Activated naive CD4-positive, alpha-beta T cell treated with Interleukin-2 at 50 U/mL for 16 hours (primary cell): ENCODE data around the gene MT1A.
A peak's percentile ranks its signal among the peaks of the same experiment; 100 is the strongest.

Experiments used
- DNase-seq: peaks from one replicate; pipeline ENCODE4 v3.0.0-alpha.2; 2020

Gene MT1A

DNA sequence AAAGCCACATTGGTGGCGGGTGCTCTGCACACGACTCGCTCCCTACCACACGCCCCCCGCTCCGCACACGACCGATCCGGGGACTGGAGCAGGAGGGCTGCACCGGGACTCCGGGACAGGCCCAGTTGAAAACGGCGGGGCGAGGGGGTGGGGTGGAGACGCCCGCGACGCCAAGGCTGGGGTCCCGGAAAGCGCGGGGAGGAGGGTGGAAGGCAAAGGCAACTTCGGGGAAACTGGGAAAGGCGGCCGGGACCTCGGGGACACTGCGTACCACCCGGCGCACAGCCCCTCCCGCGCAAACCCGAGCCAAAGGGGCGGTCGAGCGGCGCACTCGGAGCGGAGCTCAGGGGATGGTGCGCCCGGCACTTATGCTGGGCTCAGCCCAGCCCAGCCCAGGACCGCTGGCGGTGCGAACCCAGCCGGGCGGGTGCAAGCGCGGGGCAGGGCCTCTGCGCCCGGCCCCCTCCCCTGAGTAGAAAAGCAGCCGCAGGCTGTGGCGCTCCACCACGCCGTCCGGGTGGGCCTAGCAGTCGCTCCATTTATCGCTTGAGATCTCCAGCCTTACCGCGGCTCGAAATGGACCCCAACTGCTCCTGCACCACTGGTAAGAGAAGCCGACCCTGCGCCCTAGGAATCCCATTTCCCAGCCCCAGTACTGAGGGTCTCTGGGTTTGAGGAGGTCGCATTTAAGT is 6.2 kb upstream of the MT1A start, which contains the start of gene MT1M:
Gene MT1M, plus strand, starts transcription at position 504 of the 692 bp plus-strand sequence. Its CDS starts 73 bp downstream, at position 577.
- DNase-seq: no peak

DNA sequence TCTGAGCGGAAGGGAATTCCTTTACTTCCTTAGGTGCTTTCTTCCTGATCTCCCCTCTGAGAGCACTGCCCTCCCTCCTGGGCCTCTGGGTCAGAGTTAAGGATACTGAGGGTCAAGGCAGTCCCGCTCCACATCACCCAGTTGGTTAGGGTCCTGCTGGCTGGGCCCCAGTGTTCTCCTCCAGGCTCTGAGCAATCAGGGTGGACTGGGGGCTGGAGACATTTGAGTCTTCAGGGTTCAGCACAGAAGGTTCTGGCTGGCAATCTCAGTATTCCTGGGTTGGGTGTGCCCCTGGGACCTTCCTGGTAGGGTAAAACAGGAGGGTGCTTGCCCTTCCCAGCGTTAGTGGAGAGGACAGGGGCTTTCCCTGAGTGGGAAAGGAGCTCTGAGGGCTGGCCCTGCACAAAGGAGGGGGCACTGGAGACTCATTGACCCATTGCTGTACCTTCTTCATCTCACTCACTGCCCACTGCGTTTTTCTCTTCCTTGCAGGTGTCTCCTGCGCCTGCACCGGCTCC is 5.6 kb upstream of the MT1A start:
- DNase-seq: no peak

DNA sequence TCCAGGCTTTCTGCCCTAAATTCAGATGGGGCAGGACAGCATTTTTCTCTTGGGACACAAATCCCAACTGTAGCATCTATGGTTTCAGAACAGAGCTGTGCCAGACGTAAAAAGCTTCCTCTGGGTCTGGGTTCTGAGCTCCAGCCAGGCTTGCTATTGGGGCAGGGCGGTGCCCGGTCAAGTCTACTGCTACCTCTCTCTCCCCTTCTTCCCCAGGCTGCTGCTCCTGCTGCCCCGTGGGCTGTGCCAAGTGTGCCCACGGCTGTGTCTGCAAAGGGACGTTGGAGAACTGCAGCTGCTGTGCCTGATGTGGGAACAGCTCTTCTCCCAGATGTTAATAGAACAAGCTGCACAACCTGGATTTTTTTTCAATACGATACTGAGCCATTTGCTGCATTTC is 4.9 kb upstream of the MT1A start:
- no peak for DNase-seq

DNA sequence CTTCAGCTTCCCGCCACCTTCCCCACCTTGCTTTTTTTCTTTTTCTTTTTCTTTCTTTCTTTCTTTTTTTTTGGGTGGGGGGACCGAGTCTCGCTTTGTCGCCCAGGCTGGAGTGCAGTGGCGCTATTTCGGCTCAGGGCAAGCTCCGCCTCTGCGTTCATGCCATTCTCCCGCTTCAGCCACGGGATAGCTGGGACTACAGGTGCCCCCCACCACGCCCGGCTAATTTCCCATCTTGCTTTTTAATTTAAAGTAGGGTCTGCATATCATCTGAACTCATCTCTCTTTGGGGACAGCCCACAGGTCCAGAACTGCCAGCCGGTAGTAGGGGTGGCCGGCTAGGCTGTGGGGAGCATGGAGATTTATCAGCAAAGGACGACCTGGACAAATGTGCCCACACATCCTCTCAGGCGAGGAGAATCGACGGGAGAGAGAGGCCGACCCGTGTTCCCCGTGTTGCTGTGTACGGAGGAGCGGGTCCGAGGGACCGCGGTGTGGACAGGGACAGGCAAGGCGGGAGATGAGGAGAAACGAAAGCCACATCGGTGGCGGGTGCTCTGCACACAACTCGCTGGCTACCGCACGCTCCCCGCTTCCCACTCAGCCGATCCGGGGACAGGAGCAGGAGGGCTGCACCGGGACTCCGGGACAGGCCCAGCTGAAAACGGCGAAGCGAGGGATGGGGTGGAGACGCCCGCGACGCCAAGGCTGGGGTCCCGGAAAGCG is 3.6 kb upstream of the MT1A start:
- DNase-seq: no peak

DNA sequence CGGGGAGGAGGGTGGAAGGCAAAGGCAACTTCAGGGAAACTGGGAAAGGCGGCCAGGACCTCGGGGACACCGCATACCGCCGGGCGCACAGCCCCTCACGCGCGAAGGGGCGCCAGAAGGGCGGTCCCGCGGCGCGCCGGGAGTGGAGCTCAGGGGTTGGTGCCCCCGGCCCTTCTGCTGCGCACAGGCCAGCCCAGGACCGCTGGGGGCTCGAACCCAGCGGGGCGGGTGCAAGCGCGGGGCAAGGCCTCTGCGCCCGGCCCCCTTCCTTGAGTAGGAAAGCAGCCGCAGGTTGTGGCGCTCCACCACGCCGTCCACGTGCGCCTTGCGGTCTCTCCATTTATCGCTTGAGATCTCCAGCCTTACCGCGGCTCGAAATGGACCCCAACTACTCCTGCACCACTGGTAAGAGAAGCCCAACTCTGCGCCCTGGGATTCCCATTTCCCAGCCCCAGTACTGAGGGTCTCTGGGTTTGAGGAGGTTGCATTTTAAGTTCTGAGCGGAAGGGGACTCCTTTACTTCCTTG is 3.0 kb upstream of the MT1A start:
- DNase-seq: no peak

DNA sequence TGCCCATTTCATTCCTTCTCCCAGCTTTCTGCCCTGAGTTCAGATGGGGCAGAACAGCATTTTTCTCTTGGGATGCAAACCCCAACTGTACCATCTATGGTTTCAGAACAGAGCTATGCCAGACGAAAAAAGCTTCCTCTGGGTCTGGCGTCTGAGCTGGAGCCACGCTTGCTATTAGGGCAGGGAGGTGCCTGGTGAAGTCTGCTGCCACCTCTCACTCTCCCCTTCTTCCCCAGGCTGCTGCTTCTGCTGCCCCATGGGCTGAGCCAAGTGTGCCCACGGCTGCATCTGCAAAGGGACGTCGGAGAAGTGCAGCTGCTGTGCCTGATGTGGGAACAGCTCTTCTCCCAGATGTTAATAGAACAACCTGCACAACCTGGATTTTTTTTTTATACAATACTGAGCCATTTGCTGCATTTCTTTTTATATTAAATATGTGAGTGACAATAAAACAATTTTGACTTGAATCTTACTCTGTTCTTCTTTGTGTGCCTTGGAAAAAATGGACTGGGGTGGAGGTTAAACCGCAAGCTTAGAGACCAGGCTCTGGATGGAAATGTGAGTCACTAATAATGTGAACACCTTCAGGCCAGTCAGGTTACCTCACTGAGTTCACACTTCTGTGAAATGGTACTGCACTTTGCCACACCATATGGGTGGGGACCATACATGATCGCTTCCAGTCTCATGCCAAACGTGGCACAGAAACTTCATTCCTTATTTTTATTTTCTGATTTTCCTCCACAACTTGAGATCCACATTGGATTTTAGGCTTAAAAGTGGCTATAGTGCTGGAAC is 1.7 kb upstream of the MT1A start:
- no peak for DNase-seq

DNA sequence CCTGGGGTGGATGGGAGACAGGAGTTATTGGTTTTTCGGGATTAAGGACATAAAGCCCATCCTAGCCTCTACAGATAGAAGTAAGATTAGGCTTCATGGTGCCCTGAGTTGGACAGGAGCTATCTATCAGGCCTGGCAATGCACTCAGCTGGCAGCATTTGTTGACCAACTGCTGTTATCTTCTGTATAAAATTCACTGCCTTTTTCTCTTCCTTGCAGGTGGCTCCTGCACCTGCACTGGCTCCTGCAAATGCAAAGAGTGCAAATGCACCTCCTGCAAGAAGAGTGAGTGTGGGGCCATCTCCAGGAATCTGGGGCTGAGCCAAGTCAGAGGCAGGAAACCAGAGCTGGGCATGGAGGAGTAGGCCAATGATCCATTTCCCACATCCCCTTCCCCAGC is 579 bp downstream of the MT1A start:
- no peak for DNase-seq

DNA sequence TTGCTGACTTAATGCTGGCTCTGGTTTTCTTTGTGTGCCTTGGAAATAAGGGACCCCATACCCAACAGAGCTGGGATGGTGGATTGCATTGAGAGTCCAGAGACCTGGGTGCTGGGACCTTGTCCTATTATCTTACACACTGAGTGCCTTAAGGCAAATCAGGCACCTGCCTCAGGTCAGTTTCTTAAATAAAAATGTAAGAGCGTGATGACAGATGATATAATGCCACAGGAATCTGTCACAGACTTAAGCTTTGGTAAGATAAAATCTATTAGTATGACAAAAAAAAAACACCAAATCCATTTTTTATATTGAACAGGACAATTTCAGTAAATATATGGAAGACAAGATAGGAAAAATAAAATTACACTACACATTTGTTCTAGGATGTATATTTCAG is 1.6 kb downstream of the MT1A start:
- no peak for DNase-seq

DNA sequence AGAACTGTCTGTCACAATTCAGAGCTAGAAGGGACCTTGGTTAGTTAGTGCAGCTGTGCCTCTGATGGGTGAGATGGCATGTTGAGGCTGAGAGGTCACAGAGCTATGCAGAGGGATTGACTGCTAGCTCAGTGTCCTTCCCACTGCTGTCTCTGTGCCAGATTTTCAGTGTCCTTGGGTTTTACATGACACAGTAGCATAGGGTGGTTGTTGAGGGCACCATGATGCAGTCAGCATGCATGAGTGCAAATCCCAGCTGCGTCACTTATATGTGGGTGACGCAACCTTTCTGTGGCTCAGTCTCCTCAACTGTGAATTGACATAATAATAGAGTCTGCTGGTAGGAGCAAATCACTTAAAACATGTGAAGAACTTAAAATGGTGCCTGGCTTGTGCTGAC is 2.7 kb downstream of the MT1A start:
- no peak for DNase-seq

DNA sequence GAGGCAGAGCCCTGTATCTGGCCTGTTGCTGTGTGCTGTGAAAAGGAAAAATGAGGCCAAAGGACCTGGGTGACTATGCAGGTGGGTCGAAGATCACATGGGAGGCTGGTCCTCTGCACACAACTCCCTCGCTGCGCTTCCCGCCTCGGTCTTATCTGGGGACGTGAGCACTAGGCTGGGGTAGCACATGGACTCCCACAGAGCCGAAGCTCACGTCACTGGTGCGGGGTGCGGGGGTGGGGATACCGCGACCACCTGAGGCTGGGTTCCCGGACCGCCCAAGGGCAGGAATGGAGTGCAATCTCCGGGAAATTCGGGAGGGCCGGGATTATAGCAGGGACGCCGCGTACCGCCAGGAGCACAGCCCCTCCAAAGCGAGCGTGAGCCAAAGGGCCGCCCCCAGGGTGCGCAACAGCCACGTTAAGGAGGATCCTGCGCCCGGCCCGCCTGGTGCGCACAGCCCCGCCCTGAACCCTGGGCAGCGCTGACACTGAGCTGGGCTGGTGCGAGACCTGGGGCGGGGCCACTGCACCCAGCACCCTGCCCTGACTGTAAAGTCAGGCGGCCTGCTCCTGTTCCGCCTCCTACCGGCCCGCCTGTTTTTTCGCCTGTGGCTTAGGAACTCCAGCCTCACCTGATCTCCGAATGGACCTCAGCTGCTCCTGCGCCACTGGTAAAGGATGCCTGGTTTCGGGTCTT is 4.8 kb downstream of the MT1A start:
- DNase-seq: peak; percentile 82

DNA sequence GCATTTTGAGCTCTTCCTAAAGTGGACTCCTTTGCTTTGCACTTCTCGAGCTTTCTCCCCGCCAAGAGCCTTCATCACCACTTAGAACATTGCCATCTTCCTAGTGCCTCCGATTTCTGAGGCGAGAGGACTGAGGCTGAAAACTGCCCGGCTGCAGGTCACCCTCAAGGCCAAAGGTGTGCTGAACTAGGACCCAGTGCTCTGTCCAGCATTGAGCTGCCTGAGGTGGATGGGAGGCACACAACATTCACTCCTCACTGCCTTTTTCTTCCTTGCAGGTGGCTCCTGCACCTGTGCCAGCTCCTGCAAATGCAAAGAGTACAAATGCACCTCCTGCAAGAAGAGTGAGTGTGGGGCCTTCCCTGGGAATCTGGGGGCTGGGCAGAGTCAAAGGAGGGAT is 5.4 kb downstream of the MT1A start:
- no peak for DNase-seq

DNA sequence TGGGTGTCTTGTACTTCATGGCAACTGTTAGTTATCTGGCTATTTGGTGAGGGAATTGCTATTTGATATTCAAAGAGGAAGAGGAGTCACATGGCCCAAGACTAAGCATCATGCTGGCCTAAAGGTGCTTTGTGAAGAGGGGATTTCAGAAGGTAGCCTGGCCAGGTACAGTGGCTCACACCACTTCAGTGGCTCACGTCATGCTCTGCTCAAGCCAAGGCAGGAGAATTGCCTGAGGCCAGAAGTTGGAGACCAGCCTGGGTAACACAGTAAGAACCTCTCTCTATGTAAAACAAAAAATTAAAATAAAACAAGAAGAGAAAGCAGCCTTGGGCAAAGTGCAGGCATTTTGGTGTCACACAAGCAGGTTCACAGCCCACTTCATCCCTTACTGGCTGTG is 6.8 kb downstream of the MT1A start:
- DNase-seq: no peak

DNA sequence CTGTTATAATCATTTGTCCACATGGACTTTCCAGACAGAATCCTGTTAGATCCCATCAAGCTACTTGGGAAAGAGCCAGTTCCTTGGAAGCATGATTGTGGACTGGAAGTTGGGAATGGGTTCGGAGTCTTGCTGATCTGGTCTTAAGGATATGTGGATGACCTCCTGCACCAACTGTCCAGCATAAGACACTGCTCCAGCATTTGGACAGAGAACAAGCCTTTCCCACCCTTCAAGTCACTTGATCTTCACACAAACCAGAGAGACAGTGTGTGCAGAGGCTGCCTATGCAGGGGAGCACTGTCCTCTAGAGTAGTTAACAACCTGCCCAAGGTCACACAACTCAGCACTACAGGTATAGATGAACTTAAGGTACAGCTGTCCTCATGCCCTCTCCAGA is 7.4 kb downstream of the MT1A start:
- no peak for DNase-seq

DNA sequence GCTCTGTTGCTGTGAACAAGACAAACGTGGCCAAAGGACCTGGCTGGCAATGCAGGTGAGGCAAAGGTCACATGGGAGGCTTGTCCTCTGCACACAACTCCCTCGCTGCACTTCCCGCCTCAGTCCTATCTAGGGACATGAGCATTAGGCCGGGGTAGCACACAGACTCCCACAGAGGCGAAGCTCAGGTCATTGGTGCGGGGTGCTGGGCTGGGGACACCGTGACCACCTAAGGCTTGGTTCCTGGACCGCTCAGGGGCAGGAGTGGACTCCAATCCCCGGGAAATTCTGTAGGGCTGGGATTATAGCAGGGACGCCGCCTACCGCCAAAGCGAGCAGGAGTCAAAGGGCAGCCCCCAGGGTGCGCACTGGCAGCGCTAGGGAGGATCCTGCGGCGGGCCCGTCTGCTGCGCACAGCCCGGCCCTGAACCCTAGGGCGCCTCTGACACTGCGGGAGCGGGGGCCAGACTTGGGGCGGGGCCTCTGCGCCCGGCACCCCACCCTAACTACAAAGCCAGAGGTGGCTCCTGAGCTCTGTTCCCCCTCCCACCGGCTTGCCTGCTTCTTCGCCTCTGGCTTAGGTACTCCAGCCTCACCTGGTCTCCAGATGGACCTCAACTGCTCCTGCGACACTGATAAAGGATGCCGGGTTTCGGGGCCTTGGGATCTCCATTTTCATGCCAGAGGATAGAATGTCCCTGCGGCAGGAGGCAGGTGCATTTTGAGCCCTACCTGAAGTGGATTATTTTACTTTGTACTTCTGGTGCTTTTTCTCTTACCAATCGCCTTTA is 9.4 kb downstream of the MT1A start:
- DNase-seq: no peak

DNA sequence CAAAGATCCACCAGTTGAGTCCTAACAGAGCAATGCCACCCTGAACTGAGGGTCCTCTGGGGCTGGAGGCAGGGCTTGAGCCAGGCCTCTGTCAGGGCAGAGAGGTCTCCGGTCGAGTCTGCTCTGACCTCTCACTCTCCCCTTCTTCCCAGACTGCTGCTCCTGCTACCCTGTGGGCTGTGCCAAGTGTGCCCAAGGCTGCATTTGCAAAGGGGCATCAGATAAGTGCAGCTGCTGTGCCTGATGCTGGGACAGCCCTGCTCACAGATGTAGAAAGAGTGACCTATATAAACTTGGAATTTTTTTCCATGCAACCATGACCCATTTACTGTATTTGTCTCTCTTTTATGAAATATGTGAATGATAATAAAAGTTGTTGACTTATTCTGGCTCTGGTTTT is 10.8 kb downstream of the MT1A start:
- DNase-seq: no peak

DNA sequence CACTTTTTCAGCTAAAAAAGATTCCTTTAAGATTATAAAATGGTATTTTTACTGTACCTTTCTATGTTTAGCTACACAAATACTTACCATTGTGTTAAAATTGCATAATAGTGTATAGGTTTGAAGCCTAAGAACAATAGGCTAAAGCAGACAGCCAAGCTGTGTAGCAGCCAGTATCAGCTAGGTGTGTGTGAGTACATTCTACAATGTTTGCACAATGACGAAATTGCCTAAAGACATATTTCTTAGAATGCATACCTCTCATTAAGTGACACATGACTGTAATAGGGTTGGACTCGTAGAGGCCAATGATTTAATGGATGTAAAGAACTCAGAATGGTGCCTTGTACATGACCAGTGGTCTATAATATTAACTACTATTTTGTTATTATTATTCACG is 11.4 kb downstream of the MT1A start:
- no peak for DNase-seq

DNA sequence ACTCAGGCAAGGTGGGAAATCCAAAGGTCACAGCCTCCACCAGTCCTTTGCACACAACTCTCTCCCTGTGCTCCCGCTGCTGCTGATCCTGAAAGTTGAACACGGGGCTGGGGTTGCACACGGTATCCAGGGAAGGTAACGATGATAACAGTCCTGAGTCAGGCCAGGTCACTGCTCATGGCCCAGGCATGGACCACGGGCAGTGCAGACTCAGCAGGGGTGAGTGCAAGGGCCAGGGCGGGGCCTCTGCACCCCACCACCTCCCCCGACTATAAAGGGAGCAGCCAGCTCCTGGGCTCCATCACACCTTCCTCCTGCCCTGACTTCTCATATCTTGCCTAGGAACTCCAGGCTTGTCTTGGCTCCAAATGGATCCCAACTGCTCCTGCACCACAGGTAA is 13.1 kb downstream of the MT1A start, which contains the start of gene MT1B:
Gene MT1B, plus strand, starts transcription at position 301 of the 400 bp plus-strand sequence. Its CDS starts 68 bp downstream, at position 369.
- DNase-seq: no peak

DNA sequence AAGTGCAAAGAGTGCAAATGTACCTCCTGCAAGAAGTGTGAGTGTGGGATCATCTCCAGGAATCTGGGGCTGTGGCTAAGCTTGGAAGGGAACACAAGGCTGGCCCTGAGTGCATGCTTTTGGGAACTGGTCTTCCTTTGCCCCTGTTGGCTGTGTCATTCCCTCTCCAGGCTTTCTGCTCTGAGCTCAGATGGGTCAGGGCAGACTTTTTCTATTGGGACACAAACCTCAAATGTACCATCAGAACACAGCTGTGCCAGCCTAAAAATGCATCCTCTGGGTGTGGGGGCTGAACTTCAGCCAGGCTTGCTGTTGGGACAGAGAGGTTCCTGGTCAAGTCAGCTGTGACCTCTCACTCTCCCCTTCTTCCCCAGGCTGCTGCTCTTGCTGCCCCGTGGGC is 14.1 kb downstream of the MT1A start:
- DNase-seq: no peak

DNA sequence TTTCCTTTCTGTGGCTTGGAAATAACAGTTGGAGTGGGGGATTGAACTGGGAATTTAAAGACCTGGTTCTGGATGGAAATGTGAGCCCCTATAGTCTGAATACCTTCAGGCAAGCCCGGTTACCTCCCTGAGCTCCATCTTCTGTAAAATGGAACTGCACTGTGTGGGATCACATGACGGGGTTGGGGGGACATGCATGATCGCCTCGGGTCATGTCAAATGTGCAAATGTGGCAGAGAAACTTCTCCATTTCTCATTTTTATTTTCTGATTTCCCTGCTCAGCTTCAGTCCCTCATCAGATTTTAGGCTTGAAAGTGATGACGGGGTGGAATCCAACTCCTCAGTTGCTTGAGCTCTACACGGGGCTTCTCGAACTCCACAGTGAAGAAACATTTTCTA is 14.8 kb downstream of the MT1A start:
- no peak for DNase-seq

DNA sequence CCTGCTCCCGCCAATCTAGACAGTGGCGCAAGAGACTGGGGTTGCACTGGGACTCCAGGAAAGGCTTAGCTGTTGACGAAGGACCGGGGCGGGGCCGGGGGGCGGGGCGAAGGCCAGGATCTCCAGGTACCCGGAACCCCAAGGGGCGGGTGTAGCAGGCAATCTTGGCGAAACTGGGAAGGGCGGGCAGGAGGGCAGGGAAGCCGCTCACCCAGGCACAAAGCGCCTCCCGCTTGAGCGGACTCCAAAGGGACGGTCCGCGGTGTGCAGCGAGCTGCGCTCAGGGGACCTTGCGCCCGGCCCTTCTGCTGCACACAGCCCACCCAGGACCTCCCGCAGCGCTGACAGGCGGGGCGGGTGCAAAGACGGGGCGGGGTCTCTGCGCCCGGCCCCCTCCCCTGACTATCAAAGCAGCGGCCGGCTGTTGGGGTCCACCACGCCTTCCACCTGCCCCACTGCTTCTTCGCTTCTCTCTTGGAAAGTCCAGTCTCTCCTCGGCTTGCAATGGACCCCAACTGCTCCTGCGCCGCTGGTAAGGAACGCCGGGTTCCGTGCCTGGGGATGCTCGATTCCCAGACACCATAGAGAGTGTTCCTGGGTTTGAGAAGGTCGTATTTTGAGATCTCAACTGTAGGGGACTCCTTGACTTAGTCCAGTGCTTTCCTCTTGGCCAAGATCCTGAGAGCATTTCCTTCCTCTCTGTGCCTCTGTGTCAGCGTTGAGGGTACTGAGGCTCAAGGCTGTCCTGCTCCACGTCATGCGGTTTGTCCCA is 19.3 kb downstream of the MT1A start, which contains the start of gene MT1F:
Gene MT1F, plus strand, starts transcription at position 405 of the 772 bp plus-strand sequence. Its CDS starts 100 bp downstream, at position 505.
- DNase-seq: peak; percentile 67
